ENCODE measurements around the gene CYP27B1.
A peak's percentile ranks its signal among the peaks of the same experiment; 100 is the strongest.
"Not testable (repeated sequence)": the region's sequence is repeated elsewhere in the genome, so short reads cannot be mapped to it uniquely, and the experiment has no call there.

CYP27B1 gene

DNA sequence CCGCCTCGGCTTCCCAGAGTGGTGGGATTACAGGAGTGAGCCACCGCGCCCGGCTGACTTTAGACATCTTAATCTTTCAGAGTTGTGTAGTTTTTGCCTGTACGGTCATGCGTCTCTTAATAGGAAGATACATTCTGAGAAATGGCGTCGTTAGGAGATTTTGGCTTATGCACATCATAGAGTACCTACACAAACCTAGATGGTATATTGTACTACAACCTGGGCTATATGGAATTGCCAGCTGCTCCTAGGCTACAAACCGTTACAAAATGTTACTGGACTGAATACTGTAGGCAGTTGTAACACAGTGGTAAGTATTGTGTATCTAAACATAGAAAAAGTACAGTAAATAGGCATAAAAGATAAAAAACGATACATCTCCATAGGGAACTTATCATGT lies 17.0 kb upstream of the CYP27B1 start:
- DNase-seq (ENCODE audit: low read depth in 3 of 3) = no peak

DNA sequence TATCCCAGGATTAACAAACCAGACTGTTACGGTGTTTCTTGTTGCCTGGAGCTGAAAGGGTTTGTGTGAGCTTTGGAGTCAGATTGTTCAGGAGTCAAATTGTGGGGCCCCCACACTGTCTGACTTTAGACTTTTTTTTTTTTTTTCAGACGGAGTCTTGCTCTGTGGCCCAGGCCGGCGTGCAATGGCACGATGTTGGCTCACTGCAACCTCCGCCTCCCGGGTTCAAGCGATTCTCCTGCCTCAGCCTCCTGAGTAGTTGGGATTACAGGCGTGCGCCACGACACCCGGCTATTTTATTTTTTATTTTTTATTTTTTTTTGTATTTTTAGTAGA lies 16.6 kb upstream of the CYP27B1 start:
- no peak for DNase-seq (ENCODE audit: low read depth in 3 of 3)

DNA sequence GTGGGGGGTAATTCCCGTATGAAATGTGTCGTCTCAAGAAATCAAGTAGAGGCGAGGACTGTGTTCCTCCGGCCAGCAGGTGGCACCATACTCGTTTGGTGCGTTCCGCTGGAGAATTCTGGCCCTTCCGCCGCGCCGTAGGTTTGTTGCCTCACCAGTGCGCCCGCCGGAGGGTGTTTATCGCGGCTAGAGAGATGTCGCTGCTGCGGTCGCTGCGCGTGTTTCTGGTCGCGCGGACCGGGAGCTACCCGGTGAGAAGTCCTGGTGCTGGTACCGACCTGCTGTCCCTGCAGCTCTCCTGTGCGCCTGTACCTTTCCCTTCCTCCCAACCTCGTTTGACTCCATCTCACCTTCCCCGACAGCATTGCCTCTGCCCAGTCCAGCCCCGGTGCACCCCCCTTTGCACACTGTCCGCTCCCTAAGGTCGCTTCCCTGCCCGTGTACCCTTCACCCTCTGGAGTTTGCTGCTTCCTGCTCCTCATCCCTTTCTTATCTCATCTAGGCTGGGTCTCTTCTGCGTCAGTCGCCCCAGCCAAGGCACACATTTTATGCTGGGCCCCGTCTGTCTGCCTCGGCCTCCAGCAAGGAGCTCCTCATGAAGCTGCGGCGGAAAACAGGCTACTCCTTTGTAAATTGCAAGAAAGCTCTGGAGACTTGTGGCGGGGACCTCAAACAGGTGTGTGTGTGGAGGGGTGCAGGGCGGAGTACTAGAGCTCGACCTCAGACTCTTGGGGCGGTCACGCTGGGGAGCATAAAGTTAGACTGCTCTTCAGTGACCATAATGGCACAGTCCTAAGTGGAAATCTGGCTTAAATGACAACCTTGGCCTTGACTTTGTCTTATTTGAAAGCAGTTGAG lies 16.0 kb upstream of the CYP27B1 start, which contains the start of gene TSFM:
Gene TSFM (plus strand): TSS at position 180 of the 858 bp plus-strand sequence. CDS start 15 bp downstream, at position 195.
- DNase-seq (ENCODE audit: low read depth in 3 of 3) = peak; percentile 92 to 97 (median 96)

DNA sequence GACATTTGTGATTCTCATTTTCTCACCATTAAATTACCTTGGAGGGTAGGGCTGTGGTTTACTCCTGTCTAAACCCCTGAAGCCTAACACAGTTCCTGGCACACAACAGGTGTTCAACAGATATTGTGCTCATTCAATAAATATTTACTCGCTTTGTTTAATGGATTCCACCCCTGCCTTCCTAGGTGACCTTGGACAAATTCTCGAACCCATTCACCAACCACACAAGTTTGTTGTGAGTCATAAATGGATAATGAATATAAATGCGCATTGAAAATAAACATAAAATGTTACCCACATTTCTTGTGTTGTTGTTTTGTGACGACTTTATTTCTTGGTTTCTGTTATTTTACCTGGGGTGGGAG lies 15.3 kb upstream of the CYP27B1 start:
- DNase-seq (ENCODE audit: low read depth in 3 of 3) = no peak

DNA sequence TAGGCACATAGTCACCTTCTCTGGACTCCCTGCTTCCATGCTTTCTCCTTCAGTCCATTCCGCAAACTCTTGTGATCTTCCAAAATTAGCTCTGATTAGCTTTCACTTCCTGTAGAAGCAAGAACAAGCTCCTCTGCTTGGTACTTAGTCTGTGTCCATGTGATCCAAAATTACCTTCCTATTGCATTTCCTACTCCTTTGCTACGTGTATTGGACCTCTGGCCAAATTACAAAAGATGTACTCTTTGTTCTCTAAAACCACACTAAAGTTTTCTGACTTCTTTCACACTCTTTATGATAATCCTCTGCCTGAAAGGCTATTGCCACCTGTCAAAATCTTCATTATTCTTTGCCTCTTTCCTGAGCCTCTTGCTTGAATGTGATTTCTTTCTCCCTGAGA lies 14.9 kb upstream of the CYP27B1 start:
- no peak for DNase-seq (ENCODE audit: low read depth in 3 of 3)

DNA sequence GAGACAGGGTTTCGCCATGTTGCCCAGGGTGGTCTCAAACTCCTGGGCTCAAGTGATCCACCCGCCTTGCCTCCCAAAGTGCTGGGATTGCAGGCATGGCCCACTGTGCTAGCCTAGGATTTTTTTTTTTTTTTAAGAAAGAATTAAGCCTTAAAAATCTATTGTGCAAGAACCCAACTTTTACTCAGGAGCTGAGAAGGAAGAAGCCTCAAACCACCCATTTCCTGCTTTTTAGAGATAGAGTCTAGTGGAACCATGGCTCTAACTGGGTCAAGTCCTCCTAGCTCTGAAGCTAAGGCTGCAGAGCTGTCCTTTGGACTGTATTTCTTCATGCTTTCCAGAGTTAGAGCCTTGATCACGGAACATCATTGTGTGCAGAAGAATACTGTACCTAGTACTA lies 14.4 kb upstream of the CYP27B1 start:
- no peak for DNase-seq (ENCODE audit: low read depth in 3 of 3)

DNA sequence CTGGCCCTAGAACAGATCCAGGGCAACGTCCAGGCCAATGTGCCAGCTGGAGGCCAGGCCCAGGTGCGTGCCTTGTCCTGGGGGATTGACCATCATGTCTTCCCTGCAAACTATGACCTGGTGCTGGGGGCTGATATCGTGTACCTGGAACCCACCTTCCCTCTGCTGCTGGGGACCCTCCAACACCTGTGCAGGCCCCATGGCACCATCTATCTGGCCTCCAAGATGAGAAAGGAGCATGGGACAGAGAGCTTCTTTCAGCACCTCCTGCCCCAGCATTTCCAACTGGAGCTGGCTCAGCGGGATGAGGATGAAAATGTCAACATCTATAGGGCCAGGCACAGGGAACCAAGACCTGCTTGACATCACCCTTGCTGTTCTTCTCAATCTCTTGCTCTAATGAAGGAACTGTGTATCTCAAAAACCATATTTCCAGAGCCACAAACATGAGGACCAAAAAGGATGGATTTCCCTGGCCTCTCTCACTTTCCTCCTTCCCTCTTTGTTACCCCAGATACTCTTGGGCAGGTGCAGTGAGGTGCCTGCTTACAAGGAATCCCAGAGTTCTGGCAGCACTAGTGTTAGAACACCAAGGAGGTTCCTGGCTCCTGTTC lies 13.5 kb upstream of the CYP27B1 start:
- DNase-seq (ENCODE audit: low read depth in 3 of 3) = no peak

DNA sequence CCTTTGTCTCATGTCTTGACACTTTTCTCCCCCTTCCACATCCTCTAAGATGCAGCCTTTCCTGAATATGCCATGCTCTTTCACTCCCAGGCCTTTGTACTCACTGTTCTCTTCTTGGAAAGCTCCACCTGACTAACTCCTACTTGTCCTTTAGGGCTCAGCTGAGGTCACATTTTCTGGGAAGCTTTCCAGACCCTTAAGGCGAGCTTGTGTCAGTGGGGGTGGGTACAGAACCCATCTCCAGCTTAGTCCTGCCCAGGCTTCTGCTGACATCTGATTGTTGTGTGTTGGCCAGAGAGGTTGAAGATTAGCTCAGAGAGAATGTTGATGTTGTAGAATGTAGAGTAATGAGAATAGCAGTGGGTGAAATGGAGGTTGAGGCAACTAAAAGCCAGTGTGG lies 12.9 kb upstream of the CYP27B1 start:
- no peak for DNase-seq (ENCODE audit: low read depth in 3 of 3)

DNA sequence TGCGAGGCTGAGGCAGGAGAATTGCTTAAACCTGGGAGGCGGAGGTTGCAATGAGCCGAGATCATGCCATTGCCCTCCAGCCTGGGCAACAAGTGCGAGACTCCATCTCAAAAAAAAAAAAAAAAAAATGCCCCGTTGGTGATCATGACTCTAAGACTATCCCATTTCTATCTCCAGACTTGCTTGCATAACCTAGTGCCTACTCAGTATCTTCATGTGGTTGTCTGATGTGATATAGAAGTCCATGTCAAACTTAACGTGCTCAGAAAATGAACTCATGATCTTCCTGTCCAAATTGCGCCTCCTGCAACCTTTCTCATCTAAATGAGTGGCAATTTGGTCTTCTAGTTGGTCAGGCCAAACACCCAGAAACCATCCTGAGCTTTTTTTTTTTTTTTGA lies 11.0 kb upstream of the CYP27B1 start:
- no peak for DNase-seq (ENCODE audit: low read depth in 3 of 3)

DNA sequence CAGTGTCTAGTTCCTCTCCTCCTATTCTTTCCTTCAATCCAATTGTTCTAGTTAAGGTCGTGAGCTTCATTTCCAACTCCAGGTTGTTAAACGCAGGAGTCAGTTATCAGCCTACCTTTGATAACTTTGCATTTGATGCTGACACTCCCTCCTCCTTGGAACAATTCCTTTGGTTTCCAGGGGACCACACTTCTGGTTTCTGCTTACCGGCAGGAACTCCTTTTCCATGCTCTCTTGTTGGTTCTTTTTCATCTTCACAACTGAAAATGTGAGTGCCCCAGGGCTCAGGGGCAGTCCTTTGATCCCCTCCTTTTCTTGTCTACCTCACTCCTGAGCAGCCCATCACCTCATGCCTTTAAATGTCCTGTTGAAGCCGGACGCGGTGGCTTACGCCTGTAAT lies 10.5 kb upstream of the CYP27B1 start:
- DNase-seq (ENCODE audit: low read depth in 3 of 3) = no peak

DNA sequence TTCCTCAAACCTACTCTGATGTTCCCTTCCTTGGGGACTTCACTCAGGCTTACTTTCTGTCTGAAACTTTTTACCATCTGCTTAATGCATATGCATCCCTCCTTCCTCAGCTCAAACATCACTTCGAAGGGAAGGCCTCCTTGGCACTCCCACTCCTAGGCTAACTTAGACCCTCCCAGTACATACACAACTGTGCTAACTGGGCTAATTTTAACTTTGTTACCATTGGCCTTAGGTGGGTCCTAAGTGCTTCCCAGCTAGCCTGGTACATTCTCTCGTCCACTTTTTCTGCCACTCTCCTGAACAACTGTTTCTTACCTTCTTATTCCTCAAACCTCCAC lies 9.3 kb upstream of the CYP27B1 start:
- DNase-seq (ENCODE audit: low read depth in 3 of 3) = no peak

DNA sequence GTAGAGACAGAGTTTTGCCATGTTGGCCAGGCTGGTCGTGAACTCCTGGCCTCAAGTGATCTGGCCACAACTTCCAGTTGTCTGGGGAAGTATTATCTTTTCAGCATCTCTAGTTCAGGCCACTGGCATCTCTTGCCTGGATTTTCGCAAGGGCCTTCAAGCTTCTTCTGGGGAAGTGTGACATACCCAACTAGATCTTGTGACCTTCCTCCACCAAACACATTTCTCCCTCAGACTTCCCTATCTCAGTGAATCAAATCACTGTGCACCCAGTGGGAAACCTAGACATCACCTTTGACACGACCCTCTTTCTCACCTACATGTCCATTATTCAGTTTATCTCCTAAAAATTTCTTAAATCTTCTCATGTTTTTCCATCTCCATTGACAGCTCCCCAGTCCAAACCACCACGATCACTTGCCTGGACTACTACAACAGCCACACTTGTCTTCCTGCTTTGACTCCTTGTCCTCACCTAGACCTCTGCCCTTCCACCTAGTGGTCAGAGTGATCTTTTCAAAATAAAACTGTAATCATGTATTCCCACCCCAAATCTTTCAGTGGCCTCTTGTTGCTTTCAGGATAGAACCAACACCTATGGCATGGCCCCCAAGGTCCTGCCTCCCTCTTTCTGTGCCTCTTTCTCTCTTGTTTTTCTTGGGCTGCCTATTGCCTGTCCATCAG lies 8.8 kb upstream of the CYP27B1 start:
- DNase-seq (ENCODE audit: low read depth in 3 of 3) = no peak

DNA sequence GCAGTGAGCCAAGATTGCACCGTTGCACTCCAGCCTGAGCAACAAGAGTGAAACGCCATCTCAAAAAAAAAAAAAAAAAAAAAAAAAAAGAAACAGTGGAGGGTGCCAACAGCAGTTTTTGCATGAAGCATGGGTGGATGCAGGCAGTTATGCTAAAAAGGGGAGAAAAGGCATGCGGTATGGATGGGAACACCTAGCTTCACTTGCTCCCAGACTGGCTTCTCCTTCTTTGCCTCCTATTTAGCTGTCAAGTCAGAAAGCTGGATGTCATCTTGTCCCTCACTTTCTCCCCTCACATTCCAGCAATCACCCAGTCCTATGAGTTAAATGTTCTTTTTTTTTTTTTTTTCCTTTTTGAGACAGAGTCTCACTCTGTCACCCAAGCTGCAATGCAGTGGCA lies 8.2 kb upstream of the CYP27B1 start:
- DNase-seq (ENCODE audit: low read depth in 3 of 3) = no peak

DNA sequence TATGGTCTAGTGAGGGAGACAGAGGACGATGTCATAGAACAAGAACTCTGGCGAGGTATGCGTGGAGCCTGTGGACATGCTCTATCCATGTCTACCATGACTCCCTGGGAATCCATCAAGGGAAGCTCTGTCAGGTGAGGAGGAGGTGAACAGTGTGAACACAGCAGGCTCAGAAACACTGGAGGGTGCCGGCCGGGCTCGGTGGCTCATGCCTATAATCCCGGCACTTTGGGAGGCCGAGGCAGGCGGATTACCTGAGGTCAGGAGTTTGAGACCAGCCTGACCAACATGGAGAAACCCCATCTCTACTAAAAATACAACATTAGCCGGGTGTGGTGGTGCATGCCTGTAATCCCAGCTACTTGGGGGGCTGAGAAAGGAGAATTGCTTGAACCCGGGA lies 7.8 kb upstream of the CYP27B1 start:
- DNase-seq (ENCODE audit: low read depth in 3 of 3) = not testable (repeated sequence)

DNA sequence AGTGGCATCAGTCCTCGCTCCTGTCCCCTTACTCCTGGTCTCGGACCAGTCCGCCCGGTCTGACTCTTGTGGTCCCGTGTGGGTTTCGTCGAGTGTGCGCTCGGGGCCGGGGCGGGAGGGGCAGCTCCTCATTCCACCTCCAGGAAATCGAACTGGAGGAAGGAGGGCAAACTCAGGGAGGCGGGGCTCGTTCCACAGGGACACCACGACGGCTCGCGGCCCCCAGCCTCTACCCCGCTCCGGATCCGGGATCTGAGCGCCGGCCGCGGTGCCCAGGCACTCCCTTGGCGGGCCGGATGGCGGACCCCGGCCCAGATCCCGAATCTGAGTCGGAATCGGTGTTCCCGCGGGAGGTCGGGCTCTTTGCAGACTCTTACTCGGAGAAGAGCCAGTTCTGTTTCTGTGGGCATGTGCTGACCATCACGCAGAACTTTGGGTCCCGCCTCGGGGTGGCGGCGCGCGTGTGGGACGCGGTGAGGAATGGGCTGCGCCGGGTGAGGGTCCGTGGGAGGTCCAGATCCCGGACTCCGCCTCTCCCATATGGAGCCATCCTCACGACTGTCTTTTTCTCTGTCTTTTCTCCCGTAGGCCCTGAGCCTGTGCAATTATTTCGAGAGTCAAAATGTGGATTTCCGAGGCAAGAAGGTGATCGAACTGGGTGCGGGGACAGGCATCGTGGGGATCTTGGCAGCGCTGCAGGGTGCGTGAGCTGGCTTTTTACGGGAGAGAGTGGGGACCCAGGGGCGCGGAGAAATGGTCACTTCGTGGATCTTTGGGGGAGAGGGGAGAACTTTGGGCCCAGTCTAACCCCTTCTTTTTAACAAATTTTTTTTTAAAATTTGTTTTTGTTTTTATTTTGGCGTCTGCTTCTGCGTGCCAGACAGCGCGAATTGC lies 5.8 kb upstream of the CYP27B1 start, which contains the start of gene EEF1AKMT3:
Gene EEF1AKMT3 (plus strand): TSS at position 186 of the 894 bp plus-strand sequence. CDS start 111 bp downstream, at position 297.
- peak in 1 of 3 experiments; percentile 36 for DNase-seq (ENCODE audit: low read depth in 3 of 3)

DNA sequence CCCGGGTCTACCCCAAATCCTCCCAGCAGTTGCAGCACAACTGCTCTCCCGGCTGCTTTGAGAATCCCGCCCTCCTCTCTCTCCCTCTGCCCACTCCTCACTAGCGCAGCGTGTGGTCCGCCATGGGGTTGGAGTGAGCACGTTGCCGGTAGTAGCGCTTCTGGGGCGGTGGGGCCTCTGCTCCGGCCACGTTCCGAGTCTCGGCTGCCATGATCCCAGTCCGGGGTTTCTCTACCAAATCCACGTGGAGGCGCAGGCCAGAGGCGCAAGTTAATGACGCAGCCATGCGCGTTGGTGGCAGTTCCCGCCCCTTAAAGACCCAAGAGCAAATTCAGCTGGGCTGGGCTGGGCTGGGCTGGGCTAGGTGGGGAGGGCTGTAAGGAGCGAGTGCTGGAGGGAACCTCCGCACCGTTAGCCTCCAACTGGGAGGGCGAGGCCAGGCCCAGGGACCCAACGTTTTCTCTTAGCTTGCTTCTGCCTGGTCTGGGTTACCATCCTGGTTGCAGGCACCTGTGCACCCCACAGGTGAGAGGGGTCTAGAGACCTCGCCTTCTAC lies 5.1 kb upstream of the CYP27B1 start, which contains the start of gene METTL1:
Gene METTL1 (minus strand): TSS at position 233 of the 556 bp plus-strand sequence. CDS start 22 bp downstream, at position 211.
- DNase-seq (ENCODE audit: low read depth in 3 of 3) = peak; percentile 86 to 95 (median 92)

DNA sequence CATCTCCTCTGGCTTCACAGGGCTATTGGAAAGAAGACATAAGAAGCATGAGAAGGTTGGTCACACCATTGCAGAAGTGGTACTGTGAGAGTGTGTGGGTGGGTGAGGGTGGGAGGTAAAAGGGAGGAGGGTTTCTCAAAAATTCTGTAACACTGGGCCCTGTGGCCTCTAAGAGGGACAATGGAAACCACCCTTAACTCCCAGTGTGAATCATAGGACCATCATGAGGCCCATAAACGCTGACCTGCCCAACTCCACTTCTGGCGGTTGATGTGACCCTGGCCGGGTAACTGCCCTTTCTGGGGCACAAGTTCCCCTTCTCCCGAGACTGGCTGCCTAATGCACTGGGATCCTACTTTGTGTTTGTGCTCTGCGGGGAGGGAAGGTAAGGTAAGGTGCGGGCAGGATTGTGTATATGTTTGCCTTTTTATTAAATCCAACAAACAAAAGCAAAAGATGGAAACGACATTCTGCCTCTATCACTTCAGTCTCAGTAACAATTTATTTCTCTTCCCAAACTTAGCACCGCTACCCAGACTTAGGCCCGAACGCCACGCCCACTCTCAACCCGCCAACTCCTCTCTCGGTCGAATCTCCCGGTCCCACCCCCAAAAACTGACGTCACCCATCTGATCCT lies 4.5 kb upstream of the CYP27B1 start:
- DNase-seq (ENCODE audit: low read depth in 3 of 3) = peak; percentile 86 to 94 (median 87)

DNA sequence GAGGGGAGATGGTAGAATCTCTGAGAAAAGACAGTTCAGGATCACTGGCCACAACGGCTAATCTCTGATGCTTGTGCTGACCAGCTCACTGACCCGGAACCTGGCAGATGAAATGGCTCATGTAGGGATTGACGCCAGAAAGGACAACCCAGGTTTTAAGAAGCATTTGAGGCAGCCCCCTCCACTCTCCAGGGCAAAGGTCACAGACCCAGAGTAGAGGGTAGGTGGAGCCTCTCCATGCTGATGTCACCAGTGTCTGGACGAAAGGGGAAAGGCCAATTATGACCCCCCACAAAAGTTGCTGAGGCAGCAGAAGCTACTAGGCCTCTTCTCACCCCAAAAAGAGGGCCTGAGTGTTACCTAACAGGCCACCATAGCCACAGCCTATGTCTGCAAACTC lies 3.9 kb upstream of the CYP27B1 start:
- no peak for DNase-seq (ENCODE audit: low read depth in 3 of 3)

DNA sequence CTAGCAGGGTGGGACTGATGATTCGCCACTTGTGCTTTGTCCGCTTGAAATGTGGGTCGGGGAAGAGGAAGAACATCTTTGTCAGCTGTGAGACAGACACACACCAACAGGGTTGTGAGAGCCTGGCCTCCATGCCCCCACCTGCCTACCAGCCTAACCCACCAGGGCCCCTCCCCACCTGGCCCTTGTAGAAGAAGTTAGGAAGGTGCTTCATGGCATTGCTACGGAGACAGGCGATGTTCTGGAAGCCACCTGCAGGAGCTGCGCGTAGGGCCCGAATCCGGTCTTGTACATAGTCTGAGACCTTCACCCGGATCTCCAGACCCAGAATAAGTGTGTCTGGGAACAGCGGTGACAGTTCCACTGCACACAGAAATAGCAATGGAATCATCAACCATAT lies 2.7 kb upstream of the CYP27B1 start:
- no peak for DNase-seq (ENCODE audit: low read depth in 3 of 3)

DNA sequence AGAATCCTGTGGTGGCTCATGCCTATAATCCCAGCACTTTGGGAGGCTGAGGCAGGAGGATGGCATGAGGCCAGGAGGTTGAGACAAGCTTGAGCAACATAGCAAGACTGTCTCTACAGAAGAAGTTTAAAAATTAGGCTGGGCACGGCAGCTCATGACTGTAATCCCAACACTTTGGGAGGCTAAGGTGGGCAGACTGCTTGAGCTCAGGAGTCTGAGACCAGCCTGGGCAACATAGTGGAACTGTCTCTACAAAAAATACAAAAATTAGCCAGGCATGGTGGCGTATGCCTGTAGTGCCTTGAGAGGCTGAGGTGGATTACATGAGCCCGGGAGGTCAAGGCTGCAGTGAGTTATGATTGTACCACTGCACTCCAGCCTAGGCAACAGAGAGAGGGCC lies 998 bp upstream of the CYP27B1 start:
- no peak for DNase-seq (ENCODE audit: low read depth in 3 of 3)

DNA sequence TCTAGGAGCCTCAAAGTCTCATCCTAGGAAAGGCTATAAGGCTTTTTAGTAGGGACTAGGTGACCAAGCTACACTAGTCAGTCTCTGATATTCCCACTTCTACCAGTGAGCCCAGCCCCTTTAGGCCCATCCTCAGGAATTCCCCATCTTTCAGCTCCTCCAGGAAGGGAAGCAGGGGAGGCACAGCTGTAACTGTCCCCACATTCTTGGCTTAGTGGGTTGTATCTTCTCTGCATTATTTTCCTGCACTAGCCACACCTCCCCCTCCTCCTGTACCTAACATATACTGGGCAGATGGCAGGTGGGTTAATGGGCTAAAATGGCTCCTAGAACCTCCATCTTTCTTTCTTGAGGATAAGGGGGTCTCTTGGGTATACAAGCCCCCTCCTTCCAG lies 424 bp upstream of the CYP27B1 start:
- DNase-seq (ENCODE audit: low read depth in 3 of 3) = no peak
